ENCODE measurements around the gene PLGRKT.

- TF ChIP-seq POLR2A (IDR thresholded peaks at IDR 0.05) (no peak), CTCF (IDR thresholded peaks at IDR 0.05) (no peak), EP300 (IDR thresholded peaks at IDR 0.05) (no peak)
Observed at GRCh38 chr9:5393497-5393896, 44.2 kb downstream of the PLGRKT start.
